Loucy (cell line): ENCODE results near the gene ST6GALNAC4.
"Not testable (repeated sequence)": the region's sequence is repeated elsewhere in the genome, so short reads cannot be mapped to it uniquely, and the experiment has no call there.

Source experiments
- H2AFZ ChIP-seq: fragments of 200-600 bp; sonication (generic); 2 replicates; pipeline ENCODE4 v1.6.0; 2016; ENCODE audit warnings: antibody characterized with exemption, mild to moderate bottlenecking, low read length, moderate library complexity
- H3F3A ChIP-seq: fragments of 200-600 bp; 2 replicates; pipeline ENCODE4 v1.6.0; 2016; ENCODE audit warnings: antibody characterized with exemption, low read depth, mild to moderate bottlenecking
- H3K27me3 ChIP-seq: fragments of 200-600 bp; sonication (generic); 2 replicates; pipeline ENCODE4 v1.6.1; 2014; ENCODE audit warnings: low read length, mild to moderate bottlenecking; ENCODE audit not compliant: insufficient read depth, poor library complexity, severe bottlenecking
- H3K36me3 ChIP-seq: fragments of 200-600 bp; sonication (generic); 2 replicates; pipeline ENCODE4 v1.6.1; 2016; ENCODE audit warnings: low read length; ENCODE audit not compliant: insufficient read depth
- H3K4me1 ChIP-seq: fragments of 200-600 bp; sonication (generic); 2 replicates; pipeline ENCODE4 v1.5.1; 2014; ENCODE audit warnings: low read length, mild to moderate bottlenecking; ENCODE audit not compliant: insufficient read depth, poor library complexity, severe bottlenecking
- H3K4me2 ChIP-seq: fragments of 200-600 bp; sonication (generic); 2 replicates; pipeline ENCODE4 v1.6.0; 2014; ENCODE audit warnings: antibody characterized with exemption, low read length, low read depth, mild to moderate bottlenecking; ENCODE audit not compliant: poor library complexity, severe bottlenecking
- H3K4me3 ChIP-seq: fragments of 200-600 bp; sonication (generic); 2 replicates; pipeline ENCODE4 v1.5.1; 2014; ENCODE audit warnings: low read length, mild to moderate bottlenecking, mixed read lengths; ENCODE audit not compliant: poor library complexity, severe bottlenecking
- H3K79me2 ChIP-seq: fragments of 200-600 bp; sonication (generic); 2 replicates; pipeline ENCODE4 v1.6.1; 2014; ENCODE audit warnings: low read length; ENCODE audit not compliant: insufficient read depth
- H3K9ac ChIP-seq: fragments of 200-600 bp; sonication (generic); 2 replicates; pipeline ENCODE4 v1.6.0; 2014; ENCODE audit warnings: mild to moderate bottlenecking, low read depth, low read length, moderate library complexity; ENCODE audit not compliant: poor library complexity, severe bottlenecking
- H3K9me2 ChIP-seq: fragments of 200-600 bp; sonication (generic); replicated peaks from 2 replicates; pipeline ENCODE4 v1.6.1; 2016; ENCODE audit warnings: low read depth, low read length, mixed read lengths
- H3K9me3 ChIP-seq: fragments of 200-600 bp; sonication (generic); 2 replicates; pipeline ENCODE4 v1.6.1; 2014; ENCODE audit warnings: mild to moderate bottlenecking, antibody characterized with exemption, low read length, low read depth; ENCODE audit not compliant: insufficient read depth
- H4K20me1 ChIP-seq: fragments of 200-600 bp; sonication (generic); 2 replicates; pipeline ENCODE4 v1.6.0; 2014; ENCODE audit warnings: antibody characterized with exemption, low read length, mild to moderate bottlenecking; ENCODE audit not compliant: insufficient read depth, poor library complexity, severe bottlenecking
- CTCF ChIP-seq: fragments of 200-600 bp; sonication (generic); conservative IDR thresholded peaks from 2 replicates; pipeline ENCODE4 v1.5.1; 2014; ENCODE audit warnings: mild to moderate bottlenecking, antibody characterized with exemption, low read length
- EZH2phosphoT487 ChIP-seq: fragments of 200-600 bp; IDR thresholded peaks from 2 replicates; pipeline ENCODE4 v1.6.1; 2018; ENCODE audit warnings: antibody characterized with exemption, mild to moderate bottlenecking, moderate library complexity, borderline replicate concordance

ST6GALNAC4 gene

GRCh38 chr9:127870153-127870491, 46.7 kb downstream of the ST6GALNAC4 start:
- not testable (repeated sequence) for H3K79me2 ChIP-seq, H3K9me3 ChIP-seq, H3K9ac ChIP-seq, H3K9me2 ChIP-seq, H3K27me3 ChIP-seq, H3K4me2 ChIP-seq, H3K4me3 ChIP-seq, H4K20me1 ChIP-seq, H3K36me3 ChIP-seq, H3F3A ChIP-seq, H2AFZ ChIP-seq
- peaks cover 14% of the 10 kb centered on the region for H3K4me1 ChIP-seq
- 0 out of 2 replicates have a peak, but pooled peaks have one; percentile 21 for TF ChIP-seq CTCF

- no peak overlapping the region for H2AFZ ChIP-seq
- TF ChIP-seq EZH2phosphoT487 (no peak), CTCF (peak; percentile 93)
- peak overlapping the region; percentile 2 for H3K4me2 ChIP-seq
- no peaks in the 10 kb centered on the region for H3K27me3 ChIP-seq
- H3K9ac ChIP-seq = no peak overlapping the region
- H4K20me1 ChIP-seq = no peaks in the 10 kb centered on the region
- H3F3A ChIP-seq = peaks cover 12% of the 10 kb centered on the region; the same call in 1 of the 2 replicates
- H3K36me3 ChIP-seq = no peaks in the 10 kb centered on the region
- H3K79me2 ChIP-seq = no peaks in the 10 kb centered on the region
- H3K4me3 ChIP-seq = no peak overlapping the region
- peaks cover 20% of the 10 kb centered on the region for H3K4me1 ChIP-seq
- no peaks in the 10 kb centered on the region for H3K9me2 ChIP-seq
- no peaks in the 10 kb centered on the region for H3K9me3 ChIP-seq
Measured at GRCh38 chr9:127869310-127870152, 47.3 kb downstream of the ST6GALNAC4 start.

- Histone ChIP-seq H3K4me3 (no peak overlapping the region), H3F3A (peaks cover 18% of the 10 kb centered on the region; the same call in 1 of the 2 replicates), H4K20me1 (no peaks in the 10 kb centered on the region), H3K4me1 (peaks cover 32% of the 10 kb centered on the region), H3K79me2 (no peaks in the 10 kb centered on the region), H3K36me3 (no peaks in the 10 kb centered on the region), H3K27me3 (no peaks in the 10 kb centered on the region), H3K4me2 (no peak overlapping the region), H3K9me3 (no peaks in the 10 kb centered on the region), H3K9me2 (no peaks in the 10 kb centered on the region), H2AFZ (no peak overlapping the region), H3K9ac (no peak overlapping the region)
- no peak for TF ChIP-seq EZH2phosphoT487
- no peak for TF ChIP-seq CTCF
Measured at GRCh38 chr9:127868278-127868902, 48.5 kb downstream of the ST6GALNAC4 start.
